Right lobe of liver (tissue), 6 donors: ENCODE measurements around the gene DNAH17. TPM values are rescaled to one million over a fixed set of nuclear protein-coding genes. Genes with fewer than 3 reads are reported as not detected.

ENCODE experiments used
- ATAC-seq, 4 donors: fragments of 200-7000 bp; cut with Tn5 transposase; one replicate each; pipeline ENCODE4 v1.9.1; 2020; ENCODE audit warnings: mild to moderate bottlenecking in 4 of 4, moderate library complexity in 4 of 4
- DNase-seq, 3 donors: peaks; one replicate each; pipeline ENCODE4 v3.0.0-alpha.2; 2020
- H3K27ac ChIP-seq, 3 donors: fragments of 200-600 bp; one replicate each; pipeline ENCODE4 v1.8.0; 2022
- H3K27me3 ChIP-seq, 2 donors: fragments of 200-600 bp; one replicate each; pipeline ENCODE4 v1.8.0; 2022
- H3K36me3 ChIP-seq, 4 donors: fragments of 200-600 bp; sonication (generic) in 1 of 4; one replicate each; pipeline versions ENCODE4 v1.5.1 to v1.8.0; 2017 to 2022; ENCODE audit warnings: control low read depth in 1 of 4
- H3K4me1 ChIP-seq, 4 donors: fragments of 200-600 bp; sonication (generic) in 1 of 4; one replicate each; pipeline versions ENCODE4 v1.5.1 to v1.8.0; 2017 to 2022; ENCODE audit warnings: control low read depth in 1 of 4
- H3K4me3 ChIP-seq, 3 donors: fragments of 200-600 bp; one replicate each; pipeline ENCODE4 v1.8.0; 2022
- H3K9me3 ChIP-seq, 4 donors: fragments of 200-600 bp; sonication (generic) in 1 of 4; one replicate each; pipeline versions ENCODE4 v1.5.1 to v1.8.0; 2017 to 2022; ENCODE audit warnings: control low read depth in 1 of 4
- POLR2A ChIP-seq: fragments of 450-650 bp; IDR thresholded peaks from one replicate; pipeline ENCODE4 v1.6.1; 2017; ENCODE audit warnings: antibody characterized with exemption, mild to moderate bottlenecking
- WGBS: methylation state at CpG from one replicate; pipeline ENCODE4 v1.1.6; 2018; ENCODE audit warnings: low coverage, low lambda C conversion rate; ENCODE audit not compliant: insufficient coverage; ENCODE audit errors: missing lambda C conversion rate; 5-methylcytosine and 5-hydroxymethylcytosine counted together
- intact Hi-C, 2 donors: fragments of 100-400 bp; cut with DNase I; formaldehyde crosslinking; loops; one replicate each; pipeline versions ENCODE4 v1.11.2 to v1.14.1; 2022
- total RNA-seq, 6 experiments: library from RNA; depleted of rRNA in 2 of 6; stranded (reverse); fragments of >200 nt in 2 of 6; fragmentation: NEBNext Ultra II Directional in 3 of 6; extraction: Animal tissue kit (Norgen Biotek cat#: 25700) in 3 of 6; gene quantifications; one replicate each; pipeline versions ENCODE4 v1.1.0 to v1.2.4, GENCODE V29; 2016 to 2023
- TF ChIP-seq, protein P1 (sequence below), 4 donors: fragments of 200-600 bp in 3 of 4; fragments of 450-650 bp in 1 of 4; IDR thresholded peaks; one replicate each; pipeline versions ENCODE4 v1.5.1 to v1.8.0; 2016 to 2022; ENCODE audit warnings: antibody characterized with exemption in 4 of 4, mild to moderate bottlenecking in 2 of 4
- donor health status: DM: no; HTN: yes; CAD: no.
- donor health status: DM: no; HTN: no; CAD: no.
- donor health status: DM: no; HTN: no; CAD: no.
- donor health status: DM: no; HTN: yes; CAD: no.
- donor health status: DM: no; HTN: yes; CAD: no.

The DNAH17 gene
- total RNA-seq, 6 experiments from 2014 or later: 0.04 TPM; not detected in 5

DNA sequence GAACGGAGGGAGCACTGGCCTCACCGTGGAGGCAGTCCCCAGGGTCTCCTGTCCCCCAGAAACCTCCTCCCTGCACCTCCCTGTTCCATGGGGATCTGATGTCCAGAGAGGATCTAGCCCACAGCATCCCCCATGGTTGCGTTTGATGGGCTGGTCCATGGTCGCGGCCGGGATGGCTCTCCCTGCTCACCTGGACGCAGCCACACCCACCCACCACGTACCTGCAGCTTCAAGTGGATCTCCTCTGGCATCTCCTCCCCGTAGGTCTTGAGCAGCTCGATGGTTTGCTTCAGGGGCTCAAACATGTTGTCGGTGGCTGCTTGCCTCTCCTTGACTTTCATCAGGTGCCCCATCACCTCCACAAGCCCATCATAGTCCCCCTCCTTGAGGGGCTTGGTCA lies 47.9 kb downstream of the DNAH17 start:
- intact Hi-C loops: no loop called here
- H3K4me3 ChIP-seq: no peak overlapping the region
- no peaks in the 10 kb centered on the region for H3K9me3 ChIP-seq
- no peak overlapping the region for H3K27ac ChIP-seq
- H3K4me1 ChIP-seq: no peaks in the 10 kb centered on the region
- H3K27me3 ChIP-seq: no peaks in the 10 kb centered on the region
- no peak for ATAC-seq
- DNase-seq: no peak
- TF ChIP-seq, protein P1, sequence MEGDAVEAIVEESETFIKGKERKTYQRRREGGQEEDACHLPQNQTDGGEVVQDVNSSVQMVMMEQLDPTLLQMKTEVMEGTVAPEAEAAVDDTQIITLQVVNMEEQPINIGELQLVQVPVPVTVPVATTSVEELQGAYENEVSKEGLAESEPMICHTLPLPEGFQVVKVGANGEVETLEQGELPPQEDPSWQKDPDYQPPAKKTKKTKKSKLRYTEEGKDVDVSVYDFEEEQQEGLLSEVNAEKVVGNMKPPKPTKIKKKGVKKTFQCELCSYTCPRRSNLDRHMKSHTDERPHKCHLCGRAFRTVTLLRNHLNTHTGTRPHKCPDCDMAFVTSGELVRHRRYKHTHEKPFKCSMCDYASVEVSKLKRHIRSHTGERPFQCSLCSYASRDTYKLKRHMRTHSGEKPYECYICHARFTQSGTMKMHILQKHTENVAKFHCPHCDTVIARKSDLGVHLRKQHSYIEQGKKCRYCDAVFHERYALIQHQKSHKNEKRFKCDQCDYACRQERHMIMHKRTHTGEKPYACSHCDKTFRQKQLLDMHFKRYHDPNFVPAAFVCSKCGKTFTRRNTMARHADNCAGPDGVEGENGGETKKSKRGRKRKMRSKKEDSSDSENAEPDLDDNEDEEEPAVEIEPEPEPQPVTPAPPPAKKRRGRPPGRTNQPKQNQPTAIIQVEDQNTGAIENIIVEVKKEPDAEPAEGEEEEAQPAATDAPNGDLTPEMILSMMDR (IDR thresholded peaks at IDR 0.05): no peak
- TF ChIP-seq POLR2A: no peak
- 70% methylated on average over 5 of the region's 11 CpGs for WGBS
- no peaks in the 10 kb centered on the region for H3K36me3 ChIP-seq

DNA sequence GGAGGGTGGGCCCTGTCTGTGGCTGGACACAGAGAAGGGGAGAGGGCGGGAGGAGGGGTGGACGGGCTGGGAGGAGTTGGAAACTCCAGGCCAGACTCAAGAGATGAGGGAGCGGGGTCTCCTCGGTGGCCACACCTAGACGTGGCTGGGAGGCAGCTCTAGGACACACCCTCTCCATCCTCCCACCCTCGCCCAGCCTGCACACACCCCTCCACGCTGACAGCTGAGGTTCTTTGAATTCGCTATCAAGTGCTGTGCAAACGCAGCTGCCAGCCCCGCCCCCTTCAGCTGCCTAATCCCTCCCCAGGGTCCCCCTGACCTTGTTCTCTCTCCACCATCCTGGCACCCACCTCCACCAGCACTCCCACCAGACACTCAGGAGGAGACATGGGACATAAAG lies 48.7 kb downstream of the DNAH17 start:
- intact Hi-C loops: no loop called here
- ATAC-seq: no peak
- Histone ChIP-seq H3K9me3 (no peaks in the 10 kb centered on the region), H3K4me1 (no peaks in the 10 kb centered on the region), H3K4me3 (no peak overlapping the region), H3K27ac (no peak overlapping the region), H3K27me3 (no peaks in the 10 kb centered on the region), H3K36me3 (no peaks in the 10 kb centered on the region)
- WGBS: no CpG with 5 or more reads among the region's 10 CpGs
- no peak for TF ChIP-seq POLR2A
- TF ChIP-seq, protein P1 (IDR thresholded peaks at IDR 0.05): no peak
- no peak for DNase-seq

DNA sequence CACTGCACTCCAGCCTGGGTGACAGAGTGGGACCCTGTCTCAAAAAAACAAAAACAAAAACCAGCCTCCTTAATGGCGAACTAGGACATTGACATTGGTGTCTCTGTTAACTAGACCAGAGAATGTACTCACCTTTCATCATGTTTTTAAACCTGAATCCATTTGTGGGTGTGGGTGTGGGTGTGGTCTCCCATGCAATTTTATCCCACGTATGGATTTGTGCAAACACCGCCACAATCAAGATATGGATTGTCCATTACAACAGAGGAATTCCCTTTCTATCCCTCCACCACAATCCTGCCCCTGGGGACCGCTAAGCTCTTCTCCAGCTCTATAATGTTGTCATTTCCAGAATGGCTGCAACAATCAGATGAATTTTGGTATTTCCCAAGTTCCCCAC lies 49.9 kb downstream of the DNAH17 start:
- 100% methylated on average over 2 of the region's 4 CpGs for WGBS
- H3K27me3 ChIP-seq: no peaks in the 10 kb centered on the region
- no peaks in the 10 kb centered on the region for H3K9me3 ChIP-seq
- ATAC-seq (no peak), DNase-seq (no peak)
- H3K27ac ChIP-seq: no peak overlapping the region
- no peaks in the 10 kb centered on the region for H3K4me1 ChIP-seq
- TF ChIP-seq, protein P1 (IDR thresholded peaks at IDR 0.05): no peak
- TF ChIP-seq POLR2A: no peak
- intact Hi-C loops: no loop called here
- H3K4me3 ChIP-seq: no peak overlapping the region
- H3K36me3 ChIP-seq: no peaks in the 10 kb centered on the region

DNA sequence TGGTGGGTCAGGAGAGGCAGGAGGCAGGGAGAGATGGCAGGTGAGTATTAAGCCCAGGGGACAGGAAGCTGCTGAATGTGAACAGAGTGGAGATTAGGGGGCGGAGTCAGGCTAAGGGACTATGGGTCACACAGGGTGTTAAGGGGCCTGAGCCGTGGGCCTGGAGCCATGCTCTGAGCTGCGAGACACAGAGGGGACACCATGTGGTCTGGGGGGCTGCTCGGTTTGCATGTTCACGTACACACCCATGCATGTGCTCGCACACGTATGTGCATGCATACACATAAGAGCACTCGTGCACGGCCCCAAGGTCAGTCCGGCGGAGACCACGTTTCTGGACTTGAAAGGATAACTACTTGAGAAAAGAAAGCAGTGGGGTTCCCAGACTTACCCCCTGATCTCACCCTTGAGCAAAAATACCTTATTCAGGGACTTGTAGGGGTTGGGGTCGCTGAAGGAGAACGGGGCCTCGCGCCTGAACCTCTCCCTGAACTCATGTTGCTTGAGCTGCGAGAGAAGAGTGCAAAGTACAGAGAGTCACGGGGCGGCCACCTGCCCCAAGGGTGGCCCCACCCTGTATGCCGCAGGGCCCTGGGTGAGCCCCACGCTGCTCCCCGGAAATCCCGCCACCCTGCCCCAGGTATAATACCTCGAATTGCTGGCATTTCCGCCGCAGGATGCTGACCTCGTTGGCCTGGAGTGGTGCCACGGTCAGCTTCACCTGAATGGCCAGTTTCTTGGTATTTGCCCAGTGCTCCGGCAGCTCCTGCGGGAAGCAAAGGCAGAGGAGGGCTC lies 50.8 kb downstream of the DNAH17 start:
- no peak for TF ChIP-seq POLR2A
- TF ChIP-seq, protein P1 (IDR thresholded peaks at IDR 0.05): no peak
- no peaks in the 10 kb centered on the region for H3K36me3 ChIP-seq
- WGBS: 67% methylated on average over 7 of the region's 30 CpGs
- no peaks in the 10 kb centered on the region for H3K9me3 ChIP-seq
- no peak for ATAC-seq
- no peak overlapping the region for H3K4me3 ChIP-seq
- H3K27ac ChIP-seq: no peak overlapping the region
- DNase-seq: no peak
- H3K27me3 ChIP-seq: no peaks in the 10 kb centered on the region
- intact Hi-C loops: no loop called here
- no peaks in the 10 kb centered on the region for H3K4me1 ChIP-seq
